ENCODE results near the gene NEK8.

DNA sequence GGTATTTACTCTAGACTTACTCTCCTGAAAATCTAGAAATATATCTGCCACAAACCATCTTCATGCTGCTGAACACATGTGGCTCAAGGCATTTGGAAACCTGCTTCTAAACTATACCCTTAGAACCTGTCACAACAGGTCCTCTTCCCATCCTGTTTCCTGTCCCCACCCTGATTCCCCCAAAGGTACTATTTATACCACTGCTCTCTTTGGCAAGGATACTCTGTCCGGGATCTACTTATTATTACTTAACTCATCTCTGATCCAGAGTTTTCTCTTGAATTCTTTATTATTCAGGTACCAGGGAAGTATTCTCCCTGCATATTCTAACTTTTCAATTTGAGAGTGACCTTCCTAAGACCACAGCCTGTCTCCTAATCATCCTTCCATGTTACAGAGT lies 48.6 kb downstream of the NEK8 start:
- no peak for TF ChIP-seq EZH2phosphoT487 (IDR thresholded peaks at IDR 0.05; ENCODE audit: borderline replicate concordance, low read depth, low read length)
- TF ChIP-seq, protein P1, sequence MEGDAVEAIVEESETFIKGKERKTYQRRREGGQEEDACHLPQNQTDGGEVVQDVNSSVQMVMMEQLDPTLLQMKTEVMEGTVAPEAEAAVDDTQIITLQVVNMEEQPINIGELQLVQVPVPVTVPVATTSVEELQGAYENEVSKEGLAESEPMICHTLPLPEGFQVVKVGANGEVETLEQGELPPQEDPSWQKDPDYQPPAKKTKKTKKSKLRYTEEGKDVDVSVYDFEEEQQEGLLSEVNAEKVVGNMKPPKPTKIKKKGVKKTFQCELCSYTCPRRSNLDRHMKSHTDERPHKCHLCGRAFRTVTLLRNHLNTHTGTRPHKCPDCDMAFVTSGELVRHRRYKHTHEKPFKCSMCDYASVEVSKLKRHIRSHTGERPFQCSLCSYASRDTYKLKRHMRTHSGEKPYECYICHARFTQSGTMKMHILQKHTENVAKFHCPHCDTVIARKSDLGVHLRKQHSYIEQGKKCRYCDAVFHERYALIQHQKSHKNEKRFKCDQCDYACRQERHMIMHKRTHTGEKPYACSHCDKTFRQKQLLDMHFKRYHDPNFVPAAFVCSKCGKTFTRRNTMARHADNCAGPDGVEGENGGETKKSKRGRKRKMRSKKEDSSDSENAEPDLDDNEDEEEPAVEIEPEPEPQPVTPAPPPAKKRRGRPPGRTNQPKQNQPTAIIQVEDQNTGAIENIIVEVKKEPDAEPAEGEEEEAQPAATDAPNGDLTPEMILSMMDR (conservative IDR thresholded peaks at IDR 0.05; ENCODE audit: low read length) = no peak
